ENCODE results near the gene NBEAL2. TPM values are rescaled to one million over a fixed set of nuclear protein-coding genes. Genes with fewer than 3 reads are reported as not detected.

The NBEAL2 gene
- total RNA-seq, 2 experiments from 2014 or later: 164 to 262 TPM

DNA sequence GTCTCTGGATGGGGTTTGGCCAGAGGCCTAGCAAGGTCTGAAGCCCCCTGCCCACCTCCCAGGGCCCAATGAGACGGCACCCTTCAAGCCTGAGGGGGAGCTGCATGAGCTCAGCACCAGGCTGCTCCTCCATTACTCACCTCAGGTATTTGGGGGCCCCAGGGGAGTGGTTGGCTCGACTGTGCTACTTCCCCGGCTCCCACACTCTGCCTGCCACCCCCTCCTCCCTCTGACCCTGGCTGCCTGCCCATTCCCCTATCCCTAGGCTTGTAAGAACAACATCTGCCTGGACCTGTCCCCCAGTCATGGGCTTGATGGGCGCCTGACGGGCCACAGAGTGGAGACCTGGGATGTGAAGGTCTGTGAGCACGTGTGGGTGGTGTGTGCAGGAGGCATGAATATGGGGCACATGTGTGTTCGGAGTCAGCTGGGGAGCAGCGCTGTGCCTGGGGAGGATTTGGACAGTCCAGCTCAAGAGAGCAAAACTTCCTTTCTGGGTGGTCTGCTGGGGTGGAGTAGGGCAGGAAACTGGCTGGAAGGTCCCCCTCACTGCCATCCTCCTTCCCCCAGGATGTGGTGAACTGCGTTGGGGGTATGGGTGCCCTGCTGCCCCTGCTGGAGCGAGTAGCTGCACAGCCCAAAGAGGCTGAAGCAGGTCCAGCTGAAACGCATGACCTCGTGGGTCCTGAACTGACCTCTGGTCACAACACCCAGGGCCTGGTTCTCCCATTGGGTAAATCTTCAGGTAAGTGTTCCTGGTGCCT lies 17.4 kb downstream of the NBEAL2 start:
- Mint-ChIP-seq H3K27me3 (no peaks in the 10 kb centered on the region), H3K9me3 (ENCODE audit: low read depth) (no peaks in the 10 kb centered on the region), H3K4me1 (peaks cover 22% of the 10 kb centered on the region), H3K36me3 (peaks cover 31% of the 10 kb centered on the region), H3K27ac (peak overlapping the region; percentile 72), H3K4me3 (no peak overlapping the region)
- ATAC-seq: no peak
- DNase-seq: no peak
- CTCF ChIA-PET: interaction anchor here (0.5 to 2.7 kb wide), 6 partner anchors 9 to 65 kb away, joined by 3 to 9 read pairs (median 4); no protein-coding TSS in a partner anchor

GRCh38 chr3:46997453-46998091 lies 18.1 kb downstream of the NBEAL2 start:
- CTCF ChIA-PET: interaction anchor here (0.7 to 2.8 kb wide), 13 partner anchors 10 to 327 kb away, joined by 3 to 17 read pairs (median 4); no protein-coding TSS in a partner anchor
- Mint-ChIP-seq H3K9me3 (ENCODE audit: low read depth) (no peaks in the 10 kb centered on the region), H3K4me3 (no peak overlapping the region), H3K36me3 (peaks cover 33% of the 10 kb centered on the region), H3K27ac (peak overlapping the region; percentile 72), H3K27me3 (no peaks in the 10 kb centered on the region), H3K4me1 (peaks cover 22% of the 10 kb centered on the region)
- ATAC-seq: no peak
- no peak for DNase-seq

DNA sequence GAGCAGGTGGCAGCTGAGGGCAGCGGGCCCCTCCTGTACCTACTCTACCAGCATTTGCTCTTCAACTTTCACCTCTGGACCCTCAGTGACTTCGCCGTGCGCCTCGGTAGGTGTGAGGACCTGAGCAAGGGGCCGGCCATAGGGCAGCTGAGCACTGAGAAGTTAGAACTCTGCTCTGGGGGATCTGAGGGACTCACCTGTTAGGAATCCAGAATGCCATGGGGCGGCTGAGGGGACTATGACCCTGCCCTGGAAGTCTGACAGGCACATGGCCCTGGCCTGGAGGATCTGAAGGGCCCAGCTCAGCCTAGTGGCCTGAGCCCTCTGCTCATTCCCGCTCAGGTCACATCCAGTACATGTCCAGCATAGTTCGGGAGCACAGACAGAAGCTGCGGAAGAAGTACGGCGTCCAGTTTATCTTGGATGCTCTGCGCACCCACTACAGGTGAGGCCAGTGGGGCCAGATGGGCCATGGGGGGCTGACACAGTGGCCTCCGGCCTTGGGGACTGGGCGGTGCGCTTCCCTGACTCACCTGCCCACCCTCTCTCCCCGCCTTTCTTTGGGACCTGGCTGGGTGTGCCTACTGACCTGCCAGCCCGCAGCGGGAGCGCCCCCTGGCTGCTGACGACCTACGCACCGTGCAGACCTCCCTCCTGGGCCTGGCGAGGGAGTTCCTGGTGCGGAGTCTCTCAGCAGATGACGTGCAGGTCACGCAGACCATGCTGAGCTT lies 18.8 kb downstream of the NBEAL2 start:
- H3K27ac Mint-ChIP-seq: peak overlapping the region; percentile 52
- H3K36me3 Mint-ChIP-seq: peaks cover 35% of the 10 kb centered on the region
- peak; percentile 68 for ATAC-seq
- peak; percentile 77 for DNase-seq
- CTCF ChIA-PET: interaction anchor here (0.5 to 2.8 kb wide), 16 partner anchors 10 to 326 kb away, joined by 3 to 17 read pairs (median 4); no protein-coding TSS in a partner anchor
- H3K4me1 Mint-ChIP-seq: peaks cover 22% of the 10 kb centered on the region
- no peak overlapping the region for H3K4me3 Mint-ChIP-seq
- H3K9me3 Mint-ChIP-seq (ENCODE audit: low read depth): no peaks in the 10 kb centered on the region
- H3K27me3 Mint-ChIP-seq: no peaks in the 10 kb centered on the region

DNA sequence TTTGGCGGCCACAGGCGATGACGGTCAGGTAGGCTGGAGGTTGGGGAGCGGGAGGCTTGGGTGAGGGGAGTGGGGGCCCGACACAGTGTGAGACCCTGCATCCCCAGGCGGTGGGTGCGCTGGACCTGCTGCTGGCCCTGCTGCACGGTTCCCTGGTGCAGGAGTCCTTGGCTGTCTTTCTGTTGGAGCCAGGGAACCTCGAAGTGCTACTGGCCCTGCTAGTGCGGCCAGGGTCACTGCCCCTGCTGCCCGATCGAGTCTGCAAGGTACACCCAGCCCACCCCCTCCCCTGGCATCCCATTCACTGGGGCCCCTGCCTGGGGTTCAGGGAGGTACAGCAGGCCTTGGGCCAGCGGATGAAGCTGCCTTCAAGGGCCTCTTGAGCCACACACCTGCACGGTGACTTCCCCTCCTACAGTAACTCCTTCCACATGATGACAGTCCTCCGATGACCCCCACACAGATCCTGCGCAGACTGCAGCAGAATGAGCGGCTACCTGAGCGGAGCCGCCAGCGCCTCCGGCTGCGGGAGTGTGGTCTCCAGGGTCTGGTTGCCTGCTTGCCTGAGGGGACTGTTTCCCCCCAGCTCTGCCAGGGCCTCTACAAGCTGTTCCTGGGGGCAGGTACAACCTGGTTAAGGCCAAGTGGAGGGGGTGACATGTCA lies 19.5 kb downstream of the NBEAL2 start:
- no peaks in the 10 kb centered on the region for H3K9me3 Mint-ChIP-seq (ENCODE audit: low read depth)
- no peak for DNase-seq
- no peaks in the 10 kb centered on the region for H3K27me3 Mint-ChIP-seq
- peaks cover 22% of the 10 kb centered on the region for H3K4me1 Mint-ChIP-seq
- CTCF ChIA-PET: interaction anchor here (0.5 to 2.8 kb wide), 12 partner anchors 11 to 182 kb away, joined by 3 to 17 read pairs (median 4); no protein-coding TSS in a partner anchor
- no peak overlapping the region for H3K4me3 Mint-ChIP-seq
- H3K27ac Mint-ChIP-seq: peak overlapping the region; percentile 52
- no peak for ATAC-seq
- peaks cover 38% of the 10 kb centered on the region for H3K36me3 Mint-ChIP-seq

DNA sequence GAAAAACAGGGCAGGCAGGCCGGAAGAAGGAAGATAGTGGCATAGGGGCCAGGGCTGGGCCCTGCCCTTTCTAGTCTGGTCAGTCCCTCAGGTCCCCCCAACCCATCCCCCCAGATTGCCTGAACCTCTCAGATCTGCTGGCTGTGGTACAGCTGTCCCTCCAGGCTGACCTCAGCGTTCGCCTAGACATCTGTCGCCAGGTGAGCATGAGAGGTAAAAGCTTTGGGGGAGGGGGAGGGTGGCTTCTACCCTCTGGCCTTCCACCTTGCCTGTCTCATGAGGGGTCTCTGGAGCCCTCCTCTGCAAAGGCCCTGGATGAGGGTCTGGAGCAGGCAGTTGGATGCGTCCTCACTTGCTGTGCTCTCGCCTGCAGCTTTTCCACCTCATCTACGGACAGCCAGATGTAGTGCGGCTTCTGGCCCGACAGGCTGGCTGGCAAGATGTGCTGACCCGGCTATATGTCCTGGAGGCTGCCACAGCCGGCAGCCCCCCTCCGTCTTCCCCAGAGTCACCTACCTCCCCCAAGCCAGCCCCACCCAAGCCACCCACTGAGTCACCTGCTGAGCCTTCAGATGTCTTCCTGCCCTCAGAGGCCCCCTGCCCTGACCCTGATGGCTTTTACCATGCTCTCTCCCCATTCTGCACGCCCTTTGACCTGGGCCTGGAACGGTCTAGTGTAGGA lies 20.2 kb downstream of the NBEAL2 start:
- CTCF ChIA-PET: interaction anchor here (1.0 to 2.8 kb wide), 7 partner anchors 17 to 84 kb away, joined by 3 to 17 read pairs (median 4); no protein-coding TSS in a partner anchor
- no peak for ATAC-seq
- peaks cover 22% of the 10 kb centered on the region for H3K4me1 Mint-ChIP-seq
- no peak overlapping the region for H3K4me3 Mint-ChIP-seq
- H3K27ac Mint-ChIP-seq: no peak overlapping the region
- H3K36me3 Mint-ChIP-seq: peaks cover 40% of the 10 kb centered on the region
- H3K27me3 Mint-ChIP-seq: no peaks in the 10 kb centered on the region
- no peak for DNase-seq
- H3K9me3 Mint-ChIP-seq (ENCODE audit: low read depth): no peaks in the 10 kb centered on the region

DNA sequence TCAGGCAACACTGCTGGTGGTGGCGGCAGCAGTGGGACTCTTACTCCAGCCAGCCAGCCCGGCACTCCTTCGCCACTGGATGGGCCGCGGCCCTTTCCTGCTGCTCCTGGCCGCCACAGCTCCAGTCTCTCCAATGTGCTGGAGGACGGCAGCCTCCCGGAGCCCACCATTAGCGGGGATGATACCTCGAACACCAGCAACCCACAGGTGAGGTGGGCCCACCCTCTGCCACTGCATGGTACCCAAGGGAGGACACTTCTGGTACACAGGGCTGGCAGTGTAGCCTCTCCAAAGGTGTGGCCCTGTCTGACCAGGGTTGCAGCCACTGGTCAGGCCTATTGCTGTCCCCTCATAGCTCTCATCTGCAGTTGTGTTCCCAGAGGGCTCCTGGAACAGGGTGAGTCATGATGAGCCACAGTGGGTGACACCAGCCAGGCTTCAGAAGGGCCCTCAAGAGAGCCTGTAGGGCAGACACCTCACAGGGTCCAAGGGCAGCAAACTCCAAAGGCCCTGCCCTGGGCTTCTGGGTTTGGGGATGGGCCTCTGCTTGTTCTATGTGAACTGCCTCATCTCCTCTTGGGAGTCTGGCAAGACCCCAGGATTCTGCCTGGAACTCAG lies 20.8 kb downstream of the NBEAL2 start:
- ATAC-seq (no peak), DNase-seq (no peak)
- Mint-ChIP-seq H3K4me3 (no peak overlapping the region), H3K27me3 (no peaks in the 10 kb centered on the region), H3K4me1 (peaks cover 22% of the 10 kb centered on the region), H3K9me3 (ENCODE audit: low read depth) (no peaks in the 10 kb centered on the region), H3K36me3 (peaks cover 39% of the 10 kb centered on the region), H3K27ac (no peak overlapping the region)
- CTCF ChIA-PET: interaction anchor here (1.0 to 2.8 kb wide), 2 partner anchors 33 to 77 kb away, joined by 3 to 17 read pairs; no protein-coding TSS in a partner anchor

GRCh38 chr3:47000922-47001730 lies 21.7 kb downstream of the NBEAL2 start:
- H3K27ac Mint-ChIP-seq: no peak overlapping the region
- H3K9me3 Mint-ChIP-seq (ENCODE audit: low read depth): no peaks in the 10 kb centered on the region
- no peak for DNase-seq
- peaks cover 22% of the 10 kb centered on the region for H3K4me1 Mint-ChIP-seq
- H3K27me3 Mint-ChIP-seq: no peaks in the 10 kb centered on the region
- CTCF ChIA-PET: no interaction called here
- H3K36me3 Mint-ChIP-seq: peaks cover 41% of the 10 kb centered on the region
- H3K4me3 Mint-ChIP-seq: no peak overlapping the region
- ATAC-seq: no peak

GRCh38 chr3:47001731-47002170 lies 22.3 kb downstream of the NBEAL2 start:
- ATAC-seq: no peak
- Mint-ChIP-seq H3K27ac (no peak overlapping the region), H3K4me1 (peaks cover 20% of the 10 kb centered on the region), H3K9me3 (ENCODE audit: low read depth) (no peaks in the 10 kb centered on the region), H3K27me3 (no peaks in the 10 kb centered on the region), H3K36me3 (peaks cover 46% of the 10 kb centered on the region), H3K4me3 (no peak overlapping the region)
- CTCF ChIA-PET: no interaction called here
- no peak for DNase-seq

DNA sequence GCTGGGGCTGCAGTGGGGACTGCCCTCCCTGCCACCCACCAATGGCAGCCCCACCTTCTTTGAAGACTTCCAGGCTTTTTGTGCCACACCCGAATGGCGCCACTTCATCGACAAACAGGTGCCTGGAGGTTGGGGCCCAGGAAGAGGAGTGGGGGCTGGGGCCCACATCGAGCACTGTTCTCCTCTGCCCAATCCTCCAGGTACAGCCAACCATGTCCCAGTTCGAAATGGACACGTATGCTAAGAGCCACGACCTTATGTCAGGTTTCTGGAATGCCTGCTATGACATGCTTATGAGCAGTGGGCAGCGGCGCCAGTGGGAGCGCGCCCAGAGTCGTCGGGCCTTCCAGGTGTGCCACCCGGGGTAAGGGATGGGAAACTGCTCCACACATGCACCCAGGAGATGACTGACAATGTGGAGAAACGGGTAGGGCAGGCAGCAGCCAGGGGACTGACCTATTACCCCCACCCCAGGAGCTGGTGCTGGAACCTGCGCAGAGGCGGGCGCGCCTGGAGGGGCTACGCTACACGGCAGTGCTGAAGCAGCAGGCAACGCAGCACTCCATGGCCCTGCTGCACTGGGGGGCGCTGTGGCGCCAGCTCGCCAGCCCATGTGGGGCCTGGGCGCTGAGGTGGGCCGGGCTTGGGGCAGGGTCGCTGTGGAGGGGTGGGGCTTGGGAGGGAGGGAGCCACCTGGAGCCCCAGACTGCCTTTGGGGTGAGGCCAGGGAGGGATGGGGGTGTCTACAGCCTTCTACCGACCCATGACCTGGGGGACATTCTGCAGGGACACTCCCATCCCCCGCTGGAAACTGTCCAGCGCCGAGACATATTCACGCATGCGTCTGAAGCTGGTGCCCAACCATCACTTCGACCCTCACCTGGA lies 22.9 kb downstream of the NBEAL2 start:
- CTCF ChIA-PET: no interaction called here

GRCh38 chr3:47003056-47003410 lies 23.6 kb downstream of the NBEAL2 start:
- CTCF ChIA-PET: no interaction called here
- Mint-ChIP-seq H3K27ac (no peak overlapping the region), H3K36me3 (peaks cover 37% of the 10 kb centered on the region), H3K9me3 (ENCODE audit: low read depth) (no peaks in the 10 kb centered on the region), H3K4me1 (peaks cover 13% of the 10 kb centered on the region), H3K4me3 (no peak overlapping the region), H3K27me3 (no peaks in the 10 kb centered on the region)
- DNase-seq (no peak), ATAC-seq (no peak)

More for the DNA sequence above, 22.9 kb downstream of the NBEAL2 start:
- no peak overlapping the region for H3K27ac Mint-ChIP-seq
- H3K36me3 Mint-ChIP-seq: peaks cover 40% of the 10 kb centered on the region
- no peaks in the 10 kb centered on the region for H3K27me3 Mint-ChIP-seq
- ATAC-seq: no peak
- no peak overlapping the region for H3K4me3 Mint-ChIP-seq
- H3K4me1 Mint-ChIP-seq: peaks cover 13% of the 10 kb centered on the region
- no peaks in the 10 kb centered on the region for H3K9me3 Mint-ChIP-seq (ENCODE audit: low read depth)
- DNase-seq: no peak

Data from activated CD8-positive, alpha-beta memory T cell treated with anti-CD3 and anti-CD28 coated beads, Interleukin-2, amount 10 ng/mL, durations not matched to agents 7 days and 5 days (primary cell).